Mucosa of descending colon (tissue), 3 donors: Measurements from ENCODE around the gene MTCH2. TPM values are rescaled to one million over a fixed set of nuclear protein-coding genes. Genes with fewer than 3 reads are reported as not detected.
"Not testable (repeated sequence)": the region's sequence is repeated elsewhere in the genome, so short reads cannot be mapped to it uniquely, and the experiment has no call there.

ENCODE experiments used
- ATAC-seq: fragments of 200-7000 bp; cut with Tn5 transposase; one replicate; pipeline ENCODE4 v1.9.1; 2020; ENCODE audit warnings: mild to moderate bottlenecking, moderate library complexity
- DNase-seq, 3 donors: peaks; one replicate each; pipeline ENCODE4 v3.0.0-alpha.2; 2020
- H3K36me3 ChIP-seq: fragments of 200-600 bp; one replicate; pipeline ENCODE4 v1.8.0; 2021; ENCODE audit warnings: low read depth, mild to moderate bottlenecking
- H3K4me1 ChIP-seq: fragments of 200-600 bp; one replicate; pipeline ENCODE4 v1.8.0; 2021; ENCODE audit warnings: low read depth, mild to moderate bottlenecking
- H3K4me3 ChIP-seq: fragments of 200-600 bp; one replicate; pipeline ENCODE4 v1.8.0; 2021; ENCODE audit warnings: mild to moderate bottlenecking
- H3K9me3 ChIP-seq: fragments of 200-600 bp; one replicate; pipeline ENCODE4 v1.8.0; 2021; ENCODE audit warnings: mild to moderate bottlenecking
- CTCF ChIP-seq: fragments of 200-600 bp; IDR thresholded peaks from one replicate; pipeline ENCODE4 v1.8.0; 2022; ENCODE audit warnings: antibody characterized with exemption, mild to moderate bottlenecking
- intact Hi-C, 2 donors: fragments of 100-400 bp; cut with DNase I in 1 of 2; cut with micrococcal nuclease in 1 of 2; formaldehyde crosslinking; loops; one replicate each; pipeline versions ENCODE4 v1.11.0 to v1.11.1; 2022; cut with DNase I, micrococcal nuclease
- total RNA-seq, 3 donors: library from RNA; stranded (reverse); fragmentation: NEBNext Ultra II Directional in 2 of 3; extraction: Animal tissue kit (Norgen Biotek cat#: 25700) in 2 of 3; gene quantifications; one replicate each; pipeline versions ENCODE4 v1.2.1 to v1.2.4, GENCODE V29; 2021 to 2023
- donor health status: DM: no; HTN: no; CAD: no; lungs with moderate emphysema.
- donor health status: DM: no; HTN: no; CAD: no.
- donor health status: DM: no; HTN: yes; CAD: no.

The MTCH2 gene
- total RNA-seq, 3 donors from 2014 or later = 89.7 to 137 (median 126) TPM

DNA sequence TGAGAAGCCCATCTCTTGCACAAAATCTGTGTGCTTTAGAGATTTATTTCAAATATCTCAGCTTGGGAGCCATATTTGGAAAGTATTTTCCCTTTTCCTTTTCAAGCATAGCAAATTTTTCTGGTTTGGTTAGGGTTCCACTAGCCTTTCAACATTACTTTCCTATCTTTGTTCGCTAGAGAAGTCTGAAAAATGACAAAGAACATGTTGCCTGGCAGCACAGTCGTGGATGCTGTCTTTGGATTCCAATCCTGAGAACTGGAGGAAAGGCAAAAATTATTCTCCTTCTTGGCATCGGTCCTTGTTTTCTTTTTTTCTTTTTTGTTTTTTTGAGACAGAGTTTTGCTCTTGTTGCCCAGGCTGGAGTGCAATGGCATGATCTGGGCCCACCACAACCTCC is 6.9 kb upstream of the MTCH2 start:
- Histone ChIP-seq H3K36me3 (no peaks in the 10 kb centered on the region), H3K4me1 (no peaks in the 10 kb centered on the region), H3K4me3 (no peak overlapping the region), H3K9me3 (no peaks in the 10 kb centered on the region)
- intact Hi-C loops = no loop called here
- no peak for DNase-seq
- no peak for ATAC-seq
- no peak for TF ChIP-seq CTCF

DNA sequence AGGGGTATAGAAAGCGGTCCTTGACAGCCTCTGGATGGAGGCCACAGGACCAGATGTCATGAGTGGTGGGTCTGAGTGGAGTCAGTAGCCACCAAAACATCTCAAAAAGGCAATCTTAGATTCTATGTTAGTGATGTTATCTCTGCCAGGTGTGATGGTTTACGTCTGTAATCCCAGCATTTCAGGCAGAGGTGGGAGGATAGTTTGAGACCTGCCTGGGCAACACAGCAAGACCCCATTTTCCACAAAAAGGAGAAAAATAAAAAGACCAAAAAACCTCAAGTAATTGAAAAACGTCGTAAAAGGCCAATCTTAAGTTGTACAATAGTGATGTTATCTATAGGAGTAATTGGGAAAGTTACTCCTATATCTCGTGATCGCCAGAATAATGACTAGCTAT is 3.7 kb upstream of the MTCH2 start:
- no peaks in the 10 kb centered on the region for H3K36me3 ChIP-seq
- no peaks in the 10 kb centered on the region for H3K9me3 ChIP-seq
- no peak overlapping the region for H3K4me3 ChIP-seq
- TF ChIP-seq CTCF = no peak
- intact Hi-C loops = no loop called here
- H3K4me1 ChIP-seq = peaks cover 7% of the 10 kb centered on the region
- ATAC-seq (no peak), DNase-seq (no peak)

- H3K9me3 ChIP-seq = no peaks in the 10 kb centered on the region
- no peak for ATAC-seq
- no peaks in the 10 kb centered on the region for H3K36me3 ChIP-seq
- H3K4me3 ChIP-seq = no peak overlapping the region
- intact Hi-C loops = no loop called here
- peaks cover 10% of the 10 kb centered on the region for H3K4me1 ChIP-seq
- DNase-seq = no peak
- no peak for TF ChIP-seq CTCF
Measured at GRCh38 chr11:47645500-47645899, 3.1 kb upstream of the MTCH2 start.

DNA sequence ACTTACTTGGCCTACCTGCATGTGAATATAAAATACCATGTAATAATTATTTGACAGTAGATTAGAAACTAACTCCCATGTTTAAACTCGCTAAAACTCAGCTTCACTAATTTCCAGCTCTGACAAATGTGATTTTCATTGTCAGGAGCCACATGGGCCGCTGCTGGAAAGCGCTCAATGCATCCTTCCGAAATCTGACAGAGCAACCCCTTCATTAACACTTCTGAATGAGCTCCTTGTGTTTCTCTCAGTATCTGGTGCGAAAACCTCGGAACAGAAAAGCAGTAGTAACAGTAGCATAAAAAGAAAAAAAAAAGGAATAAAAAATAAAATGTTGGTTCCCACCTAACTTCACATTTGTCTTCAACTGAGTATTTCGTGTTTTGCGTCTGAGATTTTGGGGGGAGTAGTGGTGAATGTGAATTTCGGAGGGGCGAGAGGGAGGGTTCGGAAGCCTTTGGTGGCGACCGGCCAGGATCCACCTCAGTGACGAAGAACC is 710 bp downstream of the MTCH2 start:
- ATAC-seq (no peak), DNase-seq (no peak)
- H3K4me1 ChIP-seq = peaks cover 10% of the 10 kb centered on the region
- H3K4me3 ChIP-seq = peak overlapping the region; percentile 65
- H3K9me3 ChIP-seq = no peaks in the 10 kb centered on the region
- TF ChIP-seq CTCF = no peak
- intact Hi-C loops = loop anchor here in 1 of 2 donors (5.0 kb wide), 1 partner anchor 126 kb away; the partner anchor contains the start of gene FNBP4
- no peaks in the 10 kb centered on the region for H3K36me3 ChIP-seq

DNA sequence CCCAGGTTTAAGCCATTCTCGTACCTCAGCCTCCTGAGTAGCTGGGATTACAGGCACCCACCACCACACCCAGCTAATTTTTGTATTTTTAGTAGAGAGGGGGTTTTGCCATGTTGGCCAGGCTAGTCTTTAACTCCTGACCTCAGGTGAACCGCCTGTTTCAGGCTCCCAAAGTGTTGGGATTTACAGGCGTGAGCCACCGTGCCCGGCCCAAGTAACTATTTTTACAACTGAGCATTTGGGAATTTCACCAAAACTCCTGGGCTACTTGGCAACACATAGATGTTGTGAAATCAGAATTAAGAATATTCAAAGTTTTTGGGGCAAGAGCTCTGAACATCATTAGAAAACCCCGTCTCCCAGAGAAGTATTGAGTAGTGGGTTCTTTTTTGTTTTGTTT is 1.9 kb downstream of the MTCH2 start:
- not testable (repeated sequence) for DNase-seq, ATAC-seq, H3K9me3 ChIP-seq, H3K4me1 ChIP-seq, H3K36me3 ChIP-seq, H3K4me3 ChIP-seq
- intact Hi-C loops = loop anchor here in 1 of 2 donors (5.0 kb wide), 1 partner anchor 127 kb away; the partner anchor contains the start of gene FNBP4

DNA sequence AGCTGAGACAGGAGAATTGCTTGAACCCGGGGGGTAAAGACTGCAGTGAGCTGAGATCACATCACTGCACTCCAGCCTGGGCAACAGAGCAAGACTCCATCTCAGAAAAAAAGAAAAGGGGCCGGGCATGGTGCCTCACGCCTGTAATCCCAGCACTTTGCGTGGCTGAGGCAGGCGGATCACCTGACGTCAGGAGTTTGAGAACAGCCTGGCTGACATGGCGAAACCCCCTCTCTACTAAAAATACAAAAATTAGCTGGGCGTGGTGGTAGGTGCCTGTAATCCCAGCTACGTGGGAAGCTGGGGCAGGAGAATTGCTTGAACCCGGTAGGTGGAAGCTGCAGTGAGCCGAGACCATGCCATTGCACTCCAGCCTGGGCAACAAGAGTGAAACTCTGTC is 6.0 kb downstream of the MTCH2 start:
- ATAC-seq, H3K9me3 ChIP-seq, H3K36me3 ChIP-seq, H3K4me3 ChIP-seq, H3K4me1 ChIP-seq, intact Hi-C loops, DNase-seq: not testable (repeated sequence)

DNA sequence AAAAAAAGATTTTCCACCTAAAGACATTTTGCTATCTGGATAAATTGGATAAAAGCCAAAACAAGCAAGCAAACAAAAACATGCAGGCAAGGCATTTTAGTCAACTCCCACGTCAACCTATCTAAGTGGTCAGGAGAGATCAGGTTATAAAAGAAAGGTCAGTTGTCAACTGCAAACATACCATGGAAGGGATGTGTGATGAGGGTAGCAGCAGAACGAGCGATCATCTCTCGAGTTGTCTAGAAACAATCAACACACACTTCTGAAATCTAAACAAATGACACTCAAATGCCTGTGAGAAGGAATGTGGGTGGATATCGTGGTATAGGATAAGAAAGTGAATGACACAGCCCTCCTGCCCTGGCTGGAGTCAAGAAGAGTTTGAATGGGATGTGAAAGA is 10.9 kb downstream of the MTCH2 start:
- TF ChIP-seq CTCF = no peak
- Histone ChIP-seq H3K9me3 (no peaks in the 10 kb centered on the region), H3K36me3 (peaks cover 2% of the 10 kb centered on the region), H3K4me1 (no peaks in the 10 kb centered on the region), H3K4me3 (no peak overlapping the region)
- intact Hi-C loops = no loop called here
- no peak for DNase-seq
- no peak for ATAC-seq
